Measurements from ENCODE around the gene CKS1B.

DNA sequence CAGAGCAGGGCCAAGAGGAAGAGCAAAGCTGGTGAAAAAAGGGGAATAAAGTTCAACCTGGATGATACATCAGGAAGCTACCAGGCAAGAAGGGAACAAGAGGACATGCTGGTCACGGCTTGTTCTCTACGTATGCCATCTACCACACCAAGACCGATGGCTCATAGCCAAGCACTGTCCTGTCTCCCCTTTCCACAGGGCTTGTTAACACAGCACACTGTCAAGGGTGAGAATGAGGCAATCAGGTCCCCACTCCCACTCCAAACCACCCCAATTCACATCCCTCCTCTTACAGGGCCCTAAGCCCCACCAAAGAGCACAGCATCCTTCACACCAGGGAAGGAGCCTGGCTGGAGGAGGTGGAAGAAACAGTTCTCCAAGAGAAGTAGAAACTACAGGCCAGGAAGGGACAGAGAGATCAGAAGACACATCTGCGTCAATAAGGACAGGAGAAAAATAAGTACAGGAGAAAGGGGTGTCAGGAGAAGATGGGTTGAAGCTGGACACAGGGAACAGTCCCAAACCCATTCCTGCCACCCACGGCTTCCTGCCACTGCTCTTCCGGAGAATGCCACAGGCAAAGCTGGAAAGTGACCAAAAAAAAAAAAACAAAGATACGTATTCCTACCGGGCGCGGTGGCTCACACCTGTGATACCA lies 3.0 kb upstream of the CKS1B start:
- TF ChIP-seq FOXJ3 (CRISPR knock-in tag; IDR thresholded peaks at IDR 0.05; ENCODE audit: borderline replicate concordance), result no peak
- TF ChIP-seq, protein P1, sequence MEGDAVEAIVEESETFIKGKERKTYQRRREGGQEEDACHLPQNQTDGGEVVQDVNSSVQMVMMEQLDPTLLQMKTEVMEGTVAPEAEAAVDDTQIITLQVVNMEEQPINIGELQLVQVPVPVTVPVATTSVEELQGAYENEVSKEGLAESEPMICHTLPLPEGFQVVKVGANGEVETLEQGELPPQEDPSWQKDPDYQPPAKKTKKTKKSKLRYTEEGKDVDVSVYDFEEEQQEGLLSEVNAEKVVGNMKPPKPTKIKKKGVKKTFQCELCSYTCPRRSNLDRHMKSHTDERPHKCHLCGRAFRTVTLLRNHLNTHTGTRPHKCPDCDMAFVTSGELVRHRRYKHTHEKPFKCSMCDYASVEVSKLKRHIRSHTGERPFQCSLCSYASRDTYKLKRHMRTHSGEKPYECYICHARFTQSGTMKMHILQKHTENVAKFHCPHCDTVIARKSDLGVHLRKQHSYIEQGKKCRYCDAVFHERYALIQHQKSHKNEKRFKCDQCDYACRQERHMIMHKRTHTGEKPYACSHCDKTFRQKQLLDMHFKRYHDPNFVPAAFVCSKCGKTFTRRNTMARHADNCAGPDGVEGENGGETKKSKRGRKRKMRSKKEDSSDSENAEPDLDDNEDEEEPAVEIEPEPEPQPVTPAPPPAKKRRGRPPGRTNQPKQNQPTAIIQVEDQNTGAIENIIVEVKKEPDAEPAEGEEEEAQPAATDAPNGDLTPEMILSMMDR (IDR thresholded peaks at IDR 0.05), result no peak
